Measurements from ENCODE around the gene ADIPOR2.
"Not testable (repeated sequence)": the region's sequence is repeated elsewhere in the genome, so short reads cannot be mapped to it uniquely, and the experiment has no call there.

ADIPOR2 gene

GRCh38 chr12:1665366-1665765 lies 25.5 kb upstream of the ADIPOR2 start:
- no peak for DNase-seq (ENCODE audit: low read depth)

- DNase-seq (ENCODE audit: low read depth) = no peak
Observed at GRCh38 chr12:1666215-1666614, 24.7 kb upstream of the ADIPOR2 start.

- no peak for DNase-seq (ENCODE audit: low read depth)
Observed at GRCh38 chr12:1666685-1667162, 24.1 kb upstream of the ADIPOR2 start.

DNA sequence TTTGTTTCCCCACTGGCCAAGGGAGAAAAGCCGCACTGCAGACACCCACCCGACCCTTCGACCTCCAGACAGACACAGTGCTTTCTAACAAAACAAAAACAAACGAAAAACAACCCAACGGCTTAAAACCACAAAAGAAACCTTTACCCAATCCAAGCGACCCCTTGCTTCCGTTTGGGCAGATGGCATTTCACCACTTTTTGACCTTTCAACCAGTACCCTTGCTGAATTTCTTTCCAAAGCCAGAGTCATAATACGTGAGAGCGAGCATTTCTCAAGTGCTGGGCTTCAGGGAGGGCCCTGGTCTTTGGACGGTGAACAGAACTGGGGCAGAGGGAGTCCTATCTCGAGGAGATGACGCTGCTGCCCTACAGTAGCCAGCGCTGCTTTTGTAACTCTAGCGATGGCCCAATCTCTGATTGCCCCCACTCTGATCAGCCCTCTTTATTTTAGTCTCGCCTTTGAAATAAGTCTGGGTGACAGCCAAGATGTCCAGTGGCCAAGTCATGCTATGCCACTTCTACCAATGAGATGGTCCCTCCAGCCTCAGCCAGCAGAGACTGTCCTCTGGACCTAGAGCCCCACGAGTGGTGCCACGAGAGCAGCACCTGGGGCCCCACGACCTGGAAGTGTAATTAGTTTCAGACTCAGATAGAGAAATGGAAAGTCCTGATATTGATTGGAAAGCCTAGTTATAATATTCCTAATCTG lies 21.9 kb upstream of the ADIPOR2 start:
- no peak for DNase-seq (ENCODE audit: low read depth)

- DNase-seq (ENCODE audit: low read depth) = no peak
Observed at GRCh38 chr12:1670358-1671268, 20.3 kb upstream of the ADIPOR2 start.

DNA sequence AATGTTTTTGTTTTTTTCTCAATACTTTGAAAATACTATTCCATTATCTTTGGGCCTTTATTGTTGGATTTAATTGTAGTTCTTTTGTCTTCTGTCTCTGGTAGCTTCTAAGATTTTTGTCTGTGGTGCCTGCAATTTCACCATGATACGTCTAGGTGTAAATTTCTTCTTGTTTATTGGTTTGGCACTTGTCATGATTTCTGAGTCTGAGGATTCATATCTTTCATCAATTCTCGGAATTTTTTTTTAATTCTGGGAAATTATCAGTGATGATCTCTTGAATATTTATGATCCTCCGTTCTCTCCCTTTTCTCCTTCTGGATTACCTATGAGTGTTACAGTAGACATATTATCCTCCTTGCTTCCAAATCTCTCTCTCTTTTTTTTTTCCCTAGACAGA lies 14.8 kb upstream of the ADIPOR2 start:
- no peak for DNase-seq (ENCODE audit: low read depth)

GRCh38 chr12:1680804-1681492 lies 9.9 kb upstream of the ADIPOR2 start:
- DNase-seq (ENCODE audit: low read depth) = no peak

DNA sequence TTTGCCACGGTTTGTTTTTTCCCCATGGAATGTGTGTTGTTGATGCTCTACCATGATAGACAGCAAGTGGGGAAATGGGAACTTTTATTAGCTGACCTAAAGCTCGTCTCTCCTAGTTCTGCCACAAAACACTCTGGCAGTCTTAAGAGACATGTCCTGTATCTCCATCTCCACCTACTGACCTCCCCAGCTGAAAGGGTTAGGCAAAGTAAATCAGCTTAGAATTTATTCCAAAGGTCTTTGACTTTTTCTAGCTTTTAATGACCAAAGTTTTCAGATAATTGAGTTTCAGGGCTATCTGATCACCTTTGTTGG lies 9.4 kb upstream of the ADIPOR2 start:
- DNase-seq (ENCODE audit: low read depth) = no peak

DNA sequence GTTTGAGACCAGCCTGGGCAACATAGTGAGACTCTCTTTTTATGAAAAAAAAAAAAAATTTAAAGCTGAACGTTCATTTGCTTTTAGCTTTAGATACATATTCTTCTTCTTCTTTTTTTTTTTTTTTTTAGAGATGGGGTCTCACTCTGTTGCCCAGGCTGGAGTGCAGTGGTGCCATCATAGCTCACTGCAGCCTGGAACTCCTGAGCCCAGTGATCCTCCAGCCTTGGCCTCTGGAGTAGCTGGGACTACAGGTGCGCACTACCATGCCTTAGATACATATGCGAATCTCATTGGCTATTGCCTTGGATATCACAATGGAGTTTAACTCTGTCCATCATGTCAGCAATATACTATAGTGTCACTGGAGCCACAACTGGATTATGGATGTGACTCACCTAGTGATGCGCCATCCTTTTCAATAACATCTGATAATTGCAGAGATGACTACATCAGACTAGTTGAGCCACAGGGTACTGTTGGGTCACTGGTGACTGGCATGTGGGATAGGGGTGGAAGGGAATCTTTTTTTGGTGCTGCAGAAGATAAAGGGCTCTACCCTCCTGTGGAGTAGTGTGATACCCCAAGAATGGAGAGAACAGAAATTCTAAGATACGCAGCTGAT lies 2.7 kb upstream of the ADIPOR2 start:
- no peak for DNase-seq (ENCODE audit: low read depth)

DNA sequence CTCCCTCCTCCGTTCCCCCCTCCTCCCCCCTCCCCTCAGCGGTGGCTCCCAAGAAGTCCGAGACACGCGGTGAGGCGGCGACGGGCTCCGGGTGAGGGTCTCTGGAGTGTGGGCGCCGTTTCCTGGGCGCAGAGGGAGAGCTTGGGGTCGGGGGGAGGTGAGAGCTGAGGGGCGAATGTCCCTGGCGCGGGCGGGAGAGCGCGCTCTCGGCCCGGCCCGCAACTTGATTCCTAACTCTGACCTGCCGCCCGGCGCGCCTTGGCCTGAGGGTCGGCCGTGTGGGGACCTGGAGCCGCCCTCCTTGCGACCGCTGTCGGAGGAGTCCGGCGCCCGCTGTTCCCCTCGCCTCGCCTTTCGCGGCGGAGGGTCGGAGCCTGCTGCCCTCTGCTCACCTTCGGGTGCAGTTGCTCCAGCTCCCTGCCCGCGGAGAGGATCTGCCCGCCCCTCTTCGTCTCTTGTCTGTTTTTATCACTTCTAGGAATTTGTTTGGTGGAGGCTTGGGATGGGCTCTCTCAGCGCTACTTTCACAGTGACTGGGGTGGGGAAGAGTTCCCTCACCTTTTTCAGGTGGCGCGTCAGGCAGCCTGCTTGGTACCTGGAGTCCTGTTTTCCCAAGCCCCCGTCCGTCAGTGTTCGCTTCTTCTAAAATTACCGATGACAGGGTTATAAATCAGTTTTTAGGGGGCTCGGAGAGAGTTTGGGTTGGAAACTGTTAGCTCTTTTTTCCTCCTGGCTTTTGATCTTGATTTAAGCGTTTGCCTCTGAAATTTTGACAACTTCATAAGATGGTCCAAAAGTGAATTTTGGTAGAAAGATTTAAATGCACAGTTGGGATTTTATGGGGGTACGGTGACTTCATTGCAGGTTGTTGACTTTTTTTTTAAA lies 495 bp downstream of the ADIPOR2 start:
- DNase-seq (ENCODE audit: low read depth) = no peak

GRCh38 chr12:1692226-1692625 lies 1.4 kb downstream of the ADIPOR2 start:
- DNase-seq (ENCODE audit: low read depth) = no peak

DNA sequence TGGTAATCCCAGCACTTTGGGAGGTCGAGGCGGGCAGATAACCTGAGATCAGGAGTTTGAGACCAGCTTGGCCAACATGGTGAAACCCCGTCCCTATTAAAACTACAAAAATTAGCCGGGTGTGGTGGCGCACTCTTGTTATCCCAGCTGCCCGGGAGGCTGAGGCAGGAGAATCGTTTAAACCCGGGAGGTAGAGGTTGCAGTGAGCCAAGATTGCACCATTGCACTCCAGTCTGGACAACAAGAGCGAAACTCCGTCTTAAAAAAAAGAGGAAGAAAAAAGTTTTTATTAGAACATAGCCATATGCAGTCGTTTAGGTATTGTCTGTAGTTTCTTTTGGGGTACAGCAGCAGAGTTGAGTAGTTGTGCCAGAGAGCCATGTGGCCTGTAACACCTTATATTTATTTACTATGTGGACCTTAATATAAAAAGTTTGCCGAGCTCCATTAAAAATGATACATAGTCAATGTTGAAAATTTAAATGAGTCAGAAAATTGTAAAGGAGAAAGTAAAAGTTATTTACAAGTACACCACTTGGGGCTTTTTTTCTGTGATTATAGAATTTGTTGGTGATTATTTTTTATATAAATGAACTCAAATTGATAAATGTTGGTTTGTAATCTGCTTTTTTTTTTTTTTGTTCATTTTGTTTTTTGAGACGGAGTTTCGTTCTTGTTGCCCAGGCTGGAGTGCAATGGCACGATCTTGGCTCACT lies 2.2 kb downstream of the ADIPOR2 start:
- no peak for DNase-seq (ENCODE audit: low read depth)

DNA sequence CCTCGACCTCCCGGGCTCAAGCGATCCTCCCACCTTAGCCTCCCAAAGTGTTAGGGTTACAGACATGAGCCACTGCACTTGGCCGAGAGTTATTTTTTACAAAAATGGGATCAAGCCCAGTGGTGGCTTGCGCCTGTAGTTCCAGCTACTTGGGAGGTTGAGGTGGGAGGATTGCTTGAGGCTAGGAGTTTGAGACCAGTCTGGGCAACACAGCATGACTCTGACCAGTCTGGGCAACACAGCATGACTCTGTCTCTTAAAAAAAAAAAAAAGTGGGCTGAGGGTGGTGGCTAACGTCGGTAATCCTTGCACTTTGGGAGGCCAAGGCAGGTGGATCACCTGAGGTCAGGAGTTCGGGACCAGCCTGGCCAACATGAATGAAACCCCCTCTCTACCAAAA lies 4.2 kb downstream of the ADIPOR2 start:
- DNase-seq (ENCODE audit: low read depth) = not testable (repeated sequence)

DNA sequence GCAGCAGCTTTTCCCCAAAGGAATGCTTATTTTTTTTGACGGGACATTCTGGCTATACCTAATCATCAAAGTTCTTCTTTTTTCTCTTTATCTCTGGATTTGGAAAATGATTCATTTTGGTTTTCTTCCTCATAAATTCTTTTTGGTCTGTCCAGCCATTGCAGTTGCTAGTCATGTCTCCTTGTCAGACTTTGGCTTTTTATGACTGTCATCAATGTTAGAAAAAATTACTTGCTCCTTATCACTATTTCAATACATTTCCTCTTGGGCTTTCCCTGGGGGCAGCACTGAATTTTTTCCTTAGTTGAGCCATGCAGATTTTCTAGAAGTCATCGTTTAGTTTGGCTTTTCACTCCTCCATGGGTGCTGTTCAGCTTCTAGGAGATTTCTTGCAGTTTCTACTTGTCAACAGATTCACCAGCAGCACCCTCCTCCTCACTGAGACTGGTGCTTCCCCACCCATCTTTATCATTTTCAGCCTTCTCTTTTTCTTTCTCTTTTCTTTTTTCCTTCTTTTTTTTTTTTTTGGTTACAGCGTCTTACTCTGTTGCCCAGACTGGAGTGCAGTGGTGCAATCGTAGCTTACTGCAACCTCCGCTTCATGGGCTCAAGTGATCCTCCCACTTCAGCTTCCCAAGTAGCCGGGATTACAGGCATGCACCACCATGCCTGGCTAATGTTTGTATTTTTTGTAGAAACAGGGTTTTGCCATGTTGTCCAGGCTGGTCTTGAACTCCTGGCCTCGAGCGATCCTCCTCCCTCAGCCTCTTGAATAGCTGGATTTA lies 5.2 kb downstream of the ADIPOR2 start:
- DNase-seq (ENCODE audit: low read depth) = no peak

DNA sequence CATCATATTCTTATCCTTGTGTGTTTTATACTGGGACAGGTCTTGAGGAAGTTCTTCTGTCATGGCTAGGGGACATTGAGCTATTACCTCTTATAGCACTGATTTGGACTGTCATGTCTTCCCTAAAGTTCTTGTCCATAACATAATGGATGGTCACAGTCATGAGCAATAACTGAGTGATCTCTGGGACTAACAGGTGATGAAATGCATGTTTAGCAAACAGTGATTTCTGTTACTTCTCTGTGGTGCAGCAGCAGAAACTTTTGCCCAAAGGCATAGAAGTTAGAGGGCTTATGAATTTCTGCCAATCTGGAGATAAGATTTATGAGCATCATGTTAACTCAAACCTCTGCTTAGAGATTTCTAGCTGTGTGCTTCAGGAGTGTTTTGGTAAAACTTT lies 5.9 kb downstream of the ADIPOR2 start:
- no peak for DNase-seq (ENCODE audit: low read depth)

GRCh38 chr12:1697271-1697670 lies 6.4 kb downstream of the ADIPOR2 start:
- DNase-seq (ENCODE audit: low read depth) = no peak

DNA sequence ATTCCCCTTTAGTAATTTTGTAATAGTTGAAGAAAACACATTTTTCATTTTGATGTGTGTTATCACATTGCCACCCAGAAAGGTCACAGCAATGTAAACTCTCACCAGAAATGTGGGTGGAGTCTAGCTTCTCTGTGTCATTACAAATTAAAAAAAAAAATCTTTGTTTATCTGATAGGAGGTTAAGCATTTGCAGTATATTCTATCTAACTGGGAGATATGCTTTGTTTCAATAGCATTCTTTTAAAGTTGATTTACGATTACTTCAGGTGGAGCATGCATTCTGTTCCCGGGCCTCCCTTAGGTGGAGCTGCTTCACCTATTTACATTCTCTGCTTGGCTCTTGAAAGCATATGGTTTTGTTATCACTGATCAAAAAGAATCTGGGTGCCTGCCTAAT lies 7.8 kb downstream of the ADIPOR2 start:
- DNase-seq (ENCODE audit: low read depth) = no peak

GRCh38 chr12:1702713-1703112 lies 11.8 kb downstream of the ADIPOR2 start:
- peak; percentile 32 for DNase-seq (ENCODE audit: low read depth)

DNA sequence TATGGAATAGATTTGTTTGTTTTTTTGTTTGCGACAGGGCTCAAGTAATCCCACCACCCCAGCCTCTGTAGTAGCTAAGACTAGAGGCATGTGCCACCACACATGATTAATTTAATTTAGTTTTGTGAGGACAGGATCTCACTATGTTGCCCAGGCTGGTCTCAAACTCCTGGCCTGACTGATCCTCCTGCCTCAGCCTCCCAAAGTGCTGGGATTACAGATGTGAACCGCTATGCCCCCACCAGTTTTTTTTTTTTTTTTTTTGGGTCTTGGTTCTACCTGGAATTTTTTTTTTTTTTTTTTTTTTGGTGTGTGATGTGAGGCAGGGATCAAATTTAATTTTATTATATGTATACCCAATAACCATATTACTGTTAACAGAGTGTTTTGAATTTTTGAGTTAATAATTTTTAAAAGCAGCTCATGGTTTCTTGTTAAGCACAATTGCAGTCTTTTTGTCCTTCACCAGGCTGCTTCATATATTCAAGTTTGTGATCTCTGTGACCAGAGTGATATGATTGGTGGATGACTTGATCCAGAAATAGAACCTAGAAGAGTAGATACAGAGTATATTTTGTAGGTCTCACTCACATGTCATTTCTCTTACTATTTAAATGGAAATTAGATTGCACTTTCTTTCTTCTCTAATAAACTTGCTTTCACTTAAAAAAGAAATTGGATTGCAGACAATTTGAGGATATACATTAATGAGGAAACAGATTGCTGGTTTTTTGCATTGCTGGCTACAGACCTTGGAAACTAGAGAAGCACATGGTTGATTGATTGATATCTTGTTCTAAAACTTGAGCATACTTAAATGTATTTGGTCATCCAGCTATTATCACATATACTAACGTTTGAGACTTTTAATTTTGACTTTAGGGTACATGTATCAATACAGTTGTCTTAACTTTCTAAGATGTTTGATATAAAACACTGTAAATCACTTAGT lies 13.2 kb downstream of the ADIPOR2 start:
- no peak for DNase-seq (ENCODE audit: low read depth)

Data from iris pigment epithelial cell (primary cell).